Breast epithelium (tissue), 4 donors: ENCODE results near the gene PCDHGA1. TPM values are rescaled to one million over a fixed set of nuclear protein-coding genes. Genes with fewer than 3 reads are reported as not detected.
A peak's percentile ranks its signal among the peaks of the same experiment; 100 is the strongest.

Experiments
- DNase-seq, 2 donors: peaks; one replicate each; pipeline ENCODE4 v3.0.0-alpha.2; 2019; ENCODE audit warnings: low spot score in 2 of 2
- H3K27ac ChIP-seq, 2 donors: fragments of 200-600 bp; sonication (generic) in 1 of 2; one replicate each; pipeline ENCODE4 v1.5.1; 2016 to 2019; ENCODE audit warnings: mild to moderate bottlenecking in 1 of 2
- H3K27me3 ChIP-seq, 2 donors: fragments of 200-600 bp; sonication (generic) in 1 of 2; one replicate each; pipeline versions ENCODE4 v1.5.1 to v1.6.0; 2017 to 2019; ENCODE audit warnings: control low read depth in 1 of 2, mild to moderate bottlenecking in 1 of 2
- H3K36me3 ChIP-seq: fragments of 200-600 bp; one replicate; pipeline ENCODE4 v1.5.1; 2019
- H3K4me1 ChIP-seq, 2 donors: fragments of 200-600 bp; sonication (generic); one replicate each; pipeline ENCODE4 v1.5.1; 2016 to 2019; ENCODE audit warnings: control low read depth in 1 of 2
- H3K4me3 ChIP-seq, 3 donors: fragments of 200-600 bp; sonication (generic); 1 replicate in 2 of 3; 2 replicates in 1 of 3; pipeline ENCODE4 v1.5.1; 2016 to 2019; ENCODE audit warnings: mild to moderate bottlenecking in 3 of 3, moderate library complexity in 2 of 3
- H3K9me3 ChIP-seq, 2 donors: fragments of 200-600 bp; sonication (generic) in 1 of 2; one replicate each; pipeline ENCODE4 v1.5.1; 2016 to 2019; ENCODE audit warnings: control low read depth in 1 of 2
- POLR2A ChIP-seq: fragments of 450-650 bp; IDR thresholded peaks from one replicate; pipeline ENCODE4 v1.6.1; 2016; ENCODE audit warnings: antibody characterized with exemption, mild to moderate bottlenecking, moderate library complexity
- POLR2AphosphoS5 ChIP-seq, 3 donors: sonication (generic); formaldehyde crosslinking; IDR thresholded peaks; one replicate each; pipeline ENCODE4 v1.6.1; 2017; ENCODE audit warnings: antibody characterized with exemption in 3 of 3
- intact Hi-C: fragments of 100-400 bp; cut with DNase I; formaldehyde crosslinking; loops from one replicate; pipeline ENCODE4 v1.15.1; 2023; ENCODE audit warnings: low total_unique reads
- total RNA-seq, 3 donors: library from RNA; depleted of rRNA; stranded (reverse); fragments of >200 nt; gene quantifications; one replicate each; pipeline ENCODE4 v1.1.0, GENCODE V29; 2016
- TF ChIP-seq, protein P1 (sequence below), 3 donors: fragments of 450-650 bp; IDR thresholded peaks; one replicate each; pipeline ENCODE4 v1.5.1; 2016 to 2017; ENCODE audit warnings: antibody characterized with exemption in 3 of 3, mild to moderate bottlenecking in 3 of 3, moderate library complexity in 3 of 3

Gene PCDHGA1
- total RNA-seq, 3 donors from 2014 or later = 0.80 to 1.3 (median 1.2) TPM

DNA sequence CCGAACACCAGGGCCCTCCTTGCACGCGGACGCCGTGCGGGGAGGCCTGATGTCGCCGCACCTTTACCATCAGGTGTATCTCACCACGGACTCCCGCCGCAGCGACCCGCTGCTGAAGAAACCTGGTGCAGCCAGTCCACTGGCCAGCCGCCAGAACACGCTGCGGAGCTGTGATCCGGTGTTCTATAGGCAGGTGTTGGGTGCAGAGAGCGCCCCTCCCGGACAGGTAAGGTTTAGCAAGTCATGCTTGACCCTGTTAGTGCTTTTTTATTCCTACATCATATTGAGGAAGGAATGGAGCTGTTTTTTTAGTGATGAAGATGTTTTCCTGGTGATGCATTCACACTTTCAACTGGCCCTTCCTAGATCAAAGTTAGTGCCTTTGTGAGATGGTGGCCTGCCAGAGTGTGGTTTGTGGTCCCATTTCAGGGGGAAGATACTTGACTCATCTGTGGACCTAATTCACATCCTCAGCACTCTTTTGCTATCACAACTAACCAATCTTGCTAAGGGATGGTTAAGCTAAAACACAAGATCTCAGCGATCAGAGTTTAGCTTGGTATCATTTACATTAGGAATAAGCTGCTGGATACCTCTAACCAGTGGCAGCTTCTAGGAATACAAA lies 148.1 kb downstream of the PCDHGA1 start:
- Histone ChIP-seq H3K36me3 (no peaks in the 10 kb centered on the region), H3K27ac (peak overlapping the region in 1 of 2 donors; percentile 41), H3K4me1 (peaks cover 0 to 14% of the 10 kb centered on the region in 2 donors), H3K9me3 (no peaks in the 10 kb centered on the region), H3K4me3 (peak overlapping the region; percentile 71 to 78 (median 74)), H3K27me3 (no peaks in the 10 kb centered on the region)
- peak; percentile 81 to 87 for DNase-seq
- TF ChIP-seq, protein P1, sequence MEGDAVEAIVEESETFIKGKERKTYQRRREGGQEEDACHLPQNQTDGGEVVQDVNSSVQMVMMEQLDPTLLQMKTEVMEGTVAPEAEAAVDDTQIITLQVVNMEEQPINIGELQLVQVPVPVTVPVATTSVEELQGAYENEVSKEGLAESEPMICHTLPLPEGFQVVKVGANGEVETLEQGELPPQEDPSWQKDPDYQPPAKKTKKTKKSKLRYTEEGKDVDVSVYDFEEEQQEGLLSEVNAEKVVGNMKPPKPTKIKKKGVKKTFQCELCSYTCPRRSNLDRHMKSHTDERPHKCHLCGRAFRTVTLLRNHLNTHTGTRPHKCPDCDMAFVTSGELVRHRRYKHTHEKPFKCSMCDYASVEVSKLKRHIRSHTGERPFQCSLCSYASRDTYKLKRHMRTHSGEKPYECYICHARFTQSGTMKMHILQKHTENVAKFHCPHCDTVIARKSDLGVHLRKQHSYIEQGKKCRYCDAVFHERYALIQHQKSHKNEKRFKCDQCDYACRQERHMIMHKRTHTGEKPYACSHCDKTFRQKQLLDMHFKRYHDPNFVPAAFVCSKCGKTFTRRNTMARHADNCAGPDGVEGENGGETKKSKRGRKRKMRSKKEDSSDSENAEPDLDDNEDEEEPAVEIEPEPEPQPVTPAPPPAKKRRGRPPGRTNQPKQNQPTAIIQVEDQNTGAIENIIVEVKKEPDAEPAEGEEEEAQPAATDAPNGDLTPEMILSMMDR (IDR thresholded peaks at IDR 0.05) = peak; percentile 31 to 56 (median 53)
- TF ChIP-seq POLR2AphosphoS5 (IDR thresholded peaks at IDR 0.05) = no peak
- intact Hi-C loops = no loop called here

DNA sequence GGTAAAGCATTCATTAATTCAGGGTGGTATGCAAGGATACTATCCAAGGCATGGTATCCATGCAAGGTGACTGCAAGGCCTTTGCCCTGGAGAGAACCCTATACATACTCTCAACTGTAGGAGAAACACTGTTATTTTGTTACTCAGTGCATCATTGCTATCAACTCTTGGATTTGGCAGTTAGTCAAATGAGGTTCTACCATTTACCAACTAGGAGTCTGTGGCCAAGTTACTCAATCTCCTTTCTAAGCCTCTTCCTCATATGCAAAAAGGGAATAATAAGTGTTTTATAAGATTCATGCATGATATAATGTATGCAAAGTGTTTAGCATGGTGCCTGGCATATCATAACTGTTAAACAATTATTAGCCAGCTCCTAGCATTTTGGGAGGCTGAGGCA lies 149.5 kb downstream of the PCDHGA1 start:
- H3K4me1 ChIP-seq = peaks cover 0 to 20% of the 10 kb centered on the region in 2 donors
- DNase-seq = no peak
- no peaks in the 10 kb centered on the region for H3K9me3 ChIP-seq
- intact Hi-C loops = no loop called here
- no peaks in the 10 kb centered on the region for H3K36me3 ChIP-seq
- H3K4me3 ChIP-seq = peak overlapping the region in 1 of 3 donors; percentile 41
- no peak overlapping the region for H3K27ac ChIP-seq
- no peak for TF ChIP-seq POLR2AphosphoS5 (IDR thresholded peaks at IDR 0.05)
- TF ChIP-seq, protein P1 (IDR thresholded peaks at IDR 0.05) = no peak
- no peak for TF ChIP-seq POLR2A
- H3K27me3 ChIP-seq = no peaks in the 10 kb centered on the region

DNA sequence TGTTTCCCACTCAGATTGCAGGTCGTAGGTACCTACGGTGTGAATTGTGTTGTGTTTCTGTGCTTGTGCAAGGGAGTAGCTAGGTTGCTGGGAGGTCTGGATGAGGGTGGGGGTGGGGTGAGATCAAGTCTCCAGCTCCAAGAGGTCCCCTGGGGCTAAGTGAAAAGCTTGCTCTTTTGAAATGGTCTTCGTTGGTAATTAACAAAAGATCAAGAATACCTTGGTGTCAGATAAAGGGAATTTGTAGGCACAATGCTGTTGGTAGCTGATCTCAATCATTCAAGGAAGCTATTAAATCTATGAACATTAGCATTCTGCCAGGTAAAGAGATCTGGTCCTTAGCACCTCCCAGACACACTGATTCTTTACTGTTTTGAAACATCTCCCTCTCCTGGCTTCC lies 153.6 kb downstream of the PCDHGA1 start:
- TF ChIP-seq POLR2AphosphoS5 (IDR thresholded peaks at IDR 0.05) (no peak), POLR2A (no peak)
- TF ChIP-seq, protein P1 (IDR thresholded peaks at IDR 0.05) = no peak
- no peaks in the 10 kb centered on the region for H3K9me3 ChIP-seq
- no peak overlapping the region for H3K4me3 ChIP-seq
- no peaks in the 10 kb centered on the region for H3K36me3 ChIP-seq
- H3K4me1 ChIP-seq = peaks cover 0 to 6% of the 10 kb centered on the region in 2 donors
- H3K27me3 ChIP-seq = no peaks in the 10 kb centered on the region
- DNase-seq = no peak
- H3K27ac ChIP-seq = no peak overlapping the region
- intact Hi-C loops = no loop called here

DNA sequence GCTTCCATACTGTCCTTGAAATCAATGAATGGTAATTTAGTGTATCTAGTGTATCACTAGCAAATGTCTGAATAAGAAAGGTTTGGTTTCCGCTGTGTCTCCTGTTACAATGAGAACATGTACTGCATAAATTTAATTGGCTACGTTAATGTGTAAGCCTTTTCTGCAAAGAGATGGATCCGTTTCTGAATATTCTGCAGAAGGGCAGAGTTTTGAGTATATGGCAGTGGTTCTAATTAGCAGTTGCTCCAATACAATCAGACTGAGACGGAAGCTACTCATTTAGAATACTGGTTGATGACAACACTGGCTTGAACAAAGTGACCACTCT lies 154.0 kb downstream of the PCDHGA1 start:
- intact Hi-C loops = no loop called here
- no peak for DNase-seq
- Histone ChIP-seq H3K36me3 (no peaks in the 10 kb centered on the region), H3K4me3 (peak overlapping the region in 2 of 3 donors; percentile 44 to 58), H3K27ac (no peak overlapping the region), H3K9me3 (no peaks in the 10 kb centered on the region), H3K4me1 (peaks cover 0 to 6% of the 10 kb centered on the region in 2 donors), H3K27me3 (no peaks in the 10 kb centered on the region)
- TF ChIP-seq POLR2AphosphoS5 (IDR thresholded peaks at IDR 0.05) (no peak), POLR2A (no peak)
- TF ChIP-seq, protein P1 (IDR thresholded peaks at IDR 0.05) = no peak

DNA sequence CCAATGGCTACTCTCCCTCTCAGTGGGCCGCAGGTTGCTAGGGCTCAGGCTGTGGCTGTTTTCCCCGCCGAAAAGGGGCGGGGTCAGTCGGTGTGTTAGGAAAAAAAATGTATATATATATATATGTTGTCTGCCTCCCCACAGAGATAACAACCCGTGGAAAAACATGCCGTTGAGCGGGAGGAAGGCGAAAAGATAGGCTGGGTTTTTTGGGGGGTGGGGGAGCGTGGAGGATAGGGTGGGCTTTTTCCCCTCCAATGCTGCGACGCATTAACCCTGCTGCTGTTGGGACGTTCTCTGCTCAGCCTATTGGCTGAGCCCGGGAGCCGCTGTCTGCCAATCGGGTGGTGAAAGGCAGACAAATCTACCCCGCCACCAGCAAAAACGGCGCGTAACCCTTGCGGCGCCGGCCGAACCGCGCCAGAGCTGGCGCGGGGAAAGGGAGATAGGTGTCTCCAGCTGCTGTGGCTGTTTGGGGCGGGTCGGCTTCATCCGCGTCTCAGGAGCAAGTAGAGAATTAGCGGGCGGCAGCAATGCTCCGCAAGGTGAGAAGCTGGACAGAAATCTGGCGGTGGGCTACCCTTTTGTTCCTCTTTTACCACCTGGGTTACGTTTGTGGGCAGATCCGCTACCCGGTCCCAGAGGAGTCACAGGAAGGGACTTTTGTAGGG lies 154.5 kb downstream of the PCDHGA1 start, which contains the start of gene PCDHGC4:
PCDHGC4 (plus strand) TSS at position 390 of the 671 bp plus-strand sequence; CDS start at position 534, 144 bp downstream.
- DNase-seq = no peak
- Histone ChIP-seq H3K9me3 (no peaks in the 10 kb centered on the region), H3K4me1 (peaks cover 0 to 6% of the 10 kb centered on the region in 2 donors), H3K27ac (no peak within 1 kb of the TSS), H3K27me3 (no peaks in the 10 kb centered on the region), H3K4me3 (peak within 1 kb of the TSS; percentile 15 to 58 (median 44)), H3K36me3 (no peaks in the 10 kb centered on the region)
- TF ChIP-seq POLR2AphosphoS5 (IDR thresholded peaks at IDR 0.05) (no peak), POLR2A (no peak)
- TF ChIP-seq, protein P1 (IDR thresholded peaks at IDR 0.05) = no peak
- intact Hi-C loops = no loop called here
